ENCODE measurements around the gene LIPC. TPM values are rescaled to one million over a fixed set of nuclear protein-coding genes. Genes with fewer than 3 reads are reported as not detected.

The LIPC gene
- total and polyA plus RNA-seq, 2 donors (not counting 1 experiment from before 2014, with no cell fraction given), result 0.82 to 4.0 TPM

- H4K20me1 ChIP-seq (ENCODE audit: control insufficient read depth, extremely low read depth, insufficient read depth, low read length), result no peaks in the 10 kb centered on the region
- no peak overlapping the region for H3K4me3 ChIP-seq (replicated peaks in 1 of 4; ENCODE audit: control extremely low read depth in 1 of 4, insufficient read depth in 1 of 4, low read depth in 3 of 4, low read length in 4 of 4)
- DNase-seq (ENCODE audit: low read depth in 2 of 2), result no peak
- H2AFZ ChIP-seq (ENCODE audit: low read length), result no peak overlapping the region
- H3K36me3 ChIP-seq (ENCODE audit: control insufficient read depth, insufficient read depth, low read length), result no peaks in the 10 kb centered on the region
- no peak overlapping the region for H3K4me2 ChIP-seq (ENCODE audit: extremely low read depth, insufficient read depth, low read length)
- TF ChIP-seq CTCF (conservative IDR thresholded peaks at IDR 0.05 in 1 of 2, IDR thresholded peaks at IDR 0.05 in 1 of 2; ENCODE audit: low read depth in 1 of 2, low read length in 2 of 2) (no peak), EZH2 (IDR thresholded peaks at IDR 0.05; ENCODE audit: low read length, missing control alignments) (no peak)
- H3K27ac ChIP-seq (ENCODE audit: insufficient read depth, low read length), result no peak overlapping the region
- H3K79me2 ChIP-seq (ENCODE audit: control insufficient read depth, insufficient read depth, low read length), result no peaks in the 10 kb centered on the region
- H3K27me3 ChIP-seq (ENCODE audit: control insufficient read depth, insufficient read depth, low read length), result no peaks in the 10 kb centered on the region
- H3K4me1 ChIP-seq (ENCODE audit: control insufficient read depth, extremely low read depth, insufficient read depth, low read length), result no peaks in the 10 kb centered on the region
- no peaks in the 10 kb centered on the region for H3K9me3 ChIP-seq (ENCODE audit: control insufficient read depth, insufficient read depth, low read depth, low read length)
- no peak overlapping the region for H3K9ac ChIP-seq (ENCODE audit: insufficient read depth, low read length)
These were observed 97.2 kb downstream of the LIPC start for GRCh38 chr15:58529041-58529440.

GRCh38 chr15:58530056-58530590 lies 98.3 kb downstream of the LIPC start:
- Histone ChIP-seq H2AFZ (ENCODE audit: low read length) (no peak overlapping the region), H3K4me1 (ENCODE audit: control insufficient read depth, extremely low read depth, insufficient read depth, low read length) (no peaks in the 10 kb centered on the region), H3K4me2 (ENCODE audit: extremely low read depth, insufficient read depth, low read length) (no peak overlapping the region), H3K27ac (ENCODE audit: insufficient read depth, low read length) (no peak overlapping the region), H4K20me1 (ENCODE audit: control insufficient read depth, extremely low read depth, insufficient read depth, low read length) (no peaks in the 10 kb centered on the region), H3K79me2 (ENCODE audit: control insufficient read depth, insufficient read depth, low read length) (no peaks in the 10 kb centered on the region), H3K4me3 (replicated peaks in 1 of 4; ENCODE audit: control extremely low read depth in 1 of 4, insufficient read depth in 1 of 4, low read depth in 3 of 4, low read length in 4 of 4) (no peak overlapping the region), H3K9ac (ENCODE audit: insufficient read depth, low read length) (no peak overlapping the region), H3K36me3 (ENCODE audit: control insufficient read depth, insufficient read depth, low read length) (no peaks in the 10 kb centered on the region), H3K27me3 (ENCODE audit: control insufficient read depth, insufficient read depth, low read length) (peaks cover 3% of the 10 kb centered on the region), H3K9me3 (ENCODE audit: control insufficient read depth, insufficient read depth, low read depth, low read length) (no peaks in the 10 kb centered on the region)
- TF ChIP-seq CTCF (conservative IDR thresholded peaks at IDR 0.05 in 1 of 2, IDR thresholded peaks at IDR 0.05 in 1 of 2; ENCODE audit: low read depth in 1 of 2, low read length in 2 of 2) (no peak), EZH2 (IDR thresholded peaks at IDR 0.05; ENCODE audit: low read length, missing control alignments) (no peak)
- no peak for DNase-seq (ENCODE audit: low read depth in 2 of 2)

- no peaks in the 10 kb centered on the region for H3K9me3 ChIP-seq (ENCODE audit: control insufficient read depth, insufficient read depth, low read depth, low read length)
- H3K4me2 ChIP-seq (ENCODE audit: extremely low read depth, insufficient read depth, low read length), result no peak overlapping the region
- H3K36me3 ChIP-seq (ENCODE audit: control insufficient read depth, insufficient read depth, low read length), result no peaks in the 10 kb centered on the region
- no peak overlapping the region for H3K27ac ChIP-seq (ENCODE audit: insufficient read depth, low read length)
- H3K27me3 ChIP-seq (ENCODE audit: control insufficient read depth, insufficient read depth, low read length), result peaks cover 5% of the 10 kb centered on the region
- no peaks in the 10 kb centered on the region for H4K20me1 ChIP-seq (ENCODE audit: control insufficient read depth, extremely low read depth, insufficient read depth, low read length)
- TF ChIP-seq CTCF (conservative IDR thresholded peaks at IDR 0.05 in 1 of 2, IDR thresholded peaks at IDR 0.05 in 1 of 2; ENCODE audit: low read depth in 1 of 2, low read length in 2 of 2) (no peak), EZH2 (IDR thresholded peaks at IDR 0.05; ENCODE audit: low read length, missing control alignments) (no peak)
- H3K79me2 ChIP-seq (ENCODE audit: control insufficient read depth, insufficient read depth, low read length), result no peaks in the 10 kb centered on the region
- no peak for DNase-seq (ENCODE audit: low read depth in 2 of 2)
- no peaks in the 10 kb centered on the region for H3K4me1 ChIP-seq (ENCODE audit: control insufficient read depth, extremely low read depth, insufficient read depth, low read length)
- no peak overlapping the region for H3K4me3 ChIP-seq (replicated peaks in 1 of 4; ENCODE audit: control extremely low read depth in 1 of 4, insufficient read depth in 1 of 4, low read depth in 3 of 4, low read length in 4 of 4)
- no peak overlapping the region for H3K9ac ChIP-seq (ENCODE audit: insufficient read depth, low read length)
- H2AFZ ChIP-seq (ENCODE audit: low read length), result no peak overlapping the region
These were observed 100.3 kb downstream of the LIPC start for GRCh38 chr15:58532126-58532525.
